Peyer's patch (tissue), 4 donors: ENCODE results near the gene TMTC2.

Experiments used
- CTCF ChIP-seq, 6 experiments: fragments of 450-650 bp in 4 of 6; fragments of 200-600 bp in 2 of 6; sonication (generic) in 1 of 6; IDR thresholded peaks; one replicate each; pipeline ENCODE4 v1.5.1; 2017 to 2019; ENCODE audit warnings: antibody characterized with exemption in 6 of 6, mild to moderate bottlenecking in 3 of 6, moderate library complexity in 1 of 6
- POLR2A ChIP-seq, 2 donors: fragments of 450-650 bp; IDR thresholded peaks; one replicate each; pipeline ENCODE4 v1.5.1; 2017; ENCODE audit warnings: antibody characterized with exemption in 2 of 2, mild to moderate bottlenecking in 2 of 2, moderate library complexity in 2 of 2

GRCh38 chr12:82655751-82656150, 31.0 kb upstream of the TMTC2 start:
- TF ChIP-seq CTCF (IDR thresholded peaks at IDR 0.05) (no peak), POLR2A (IDR thresholded peaks at IDR 0.05) (no peak)
